Endodermal cell (in vitro differentiated cells): ENCODE measurements around the gene CHAC2. TPM values are rescaled to one million over a fixed set of nuclear protein-coding genes. Genes with fewer than 3 reads are reported as not detected.

Experiments
- DNase-seq: peaks from one replicate; pipeline ENCODE4 v3.0.0-alpha.2; 2017
- H3K27ac ChIP-seq: 2 replicates; pipeline ENCODE4 v1.5.1; 2013; ENCODE audit warnings: mild to moderate bottlenecking, low read depth, low read length, moderate library complexity
- H3K27me3 ChIP-seq: 2 replicates; pipeline ENCODE4 v1.6.1; 2013; ENCODE audit warnings: mild to moderate bottlenecking, low read length, moderate library complexity; ENCODE audit not compliant: insufficient read depth, control insufficient read depth, poor library complexity, severe bottlenecking
- H3K36me3 ChIP-seq: 2 replicates; pipeline ENCODE4 v1.7.0; 2013; ENCODE audit warnings: mild to moderate bottlenecking, low read length, moderate library complexity; ENCODE audit not compliant: control insufficient read depth, insufficient read depth
- H3K4me1 ChIP-seq: one replicate; pipeline ENCODE4 v1.7.0; 2013; ENCODE audit warnings: low read length; ENCODE audit not compliant: control insufficient read depth, insufficient read depth
- H3K4me3 ChIP-seq: 2 replicates; pipeline ENCODE4 v1.5.1; 2013; ENCODE audit warnings: mild to moderate bottlenecking, low read length, moderate library complexity
- H3K9ac ChIP-seq: 2 replicates; pipeline ENCODE4 v1.6.1; 2013; ENCODE audit warnings: mild to moderate bottlenecking, low read length, moderate library complexity; ENCODE audit not compliant: poor library complexity, severe bottlenecking; ENCODE audit errors: extremely low read depth
- H3K9me3 ChIP-seq: 2 replicates; pipeline ENCODE4 v1.6.1; 2013; ENCODE audit warnings: mild to moderate bottlenecking, low read length, moderate library complexity; ENCODE audit not compliant: control insufficient read depth
- H3K27ac Mint-ChIP-seq: 2 replicates; pipeline ENCODE4 v1.8.0; 2020; ENCODE audit warnings: mixed read lengths
- H3K27me3 Mint-ChIP-seq: 2 replicates; pipeline ENCODE4 v1.8.0; 2021; ENCODE audit warnings: mild to moderate bottlenecking, mixed read lengths; ENCODE audit not compliant: insufficient read depth
- H3K36me3 Mint-ChIP-seq: 2 replicates; pipeline ENCODE4 v1.8.0; 2020; ENCODE audit warnings: low read depth, mixed read lengths
- H3K4me1 Mint-ChIP-seq: 2 replicates; pipeline ENCODE4 v1.8.0; 2020; ENCODE audit warnings: mixed read lengths
- H3K4me3 Mint-ChIP-seq: 2 replicates; pipeline ENCODE4 v1.8.0; 2020; ENCODE audit warnings: mild to moderate bottlenecking, moderate library complexity, mixed read lengths
- H3K9me3 Mint-ChIP-seq: 2 replicates; pipeline ENCODE4 v1.8.0; 2020; ENCODE audit warnings: mild to moderate bottlenecking, mixed read lengths
- WGBS, 2 experiments: methylation state at CpG; one replicate each; pipeline versions ENCODE4 v1.1.5 to v1.1.7; 2013; ENCODE audit warnings: missing lambda C conversion rate in 2 of 2, mixed read lengths in 1 of 2; ENCODE audit not compliant: insufficient coverage in 1 of 2, insufficient read length in 1 of 2; 5-methylcytosine and 5-hydroxymethylcytosine counted together
- total RNA-seq, 2 donors: library from RNA; stranded (reverse); fragmentation: NEBNext Ultra II Directional in 1 of 2; extraction: Animal tissue kit (Norgen Biotek cat#: 25700) in 1 of 2; gene quantifications; 2 replicates in 1 of 2; 3 replicates in 1 of 2; pipeline ENCODE4 v1.2.1, GENCODE V29; 2021
- TF ChIP-seq, protein P1 (sequence below): fragments of 200-600 bp; sonication (generic); conservative IDR thresholded peaks from 2 replicates; pipeline ENCODE4 v1.5.0; 2021; ENCODE audit warnings: antibody characterized with exemption, mild to moderate bottlenecking

The CHAC2 gene
- total RNA-seq, 2 donors from 2014 or later: 3.6 to 4.8 TPM

DNA sequence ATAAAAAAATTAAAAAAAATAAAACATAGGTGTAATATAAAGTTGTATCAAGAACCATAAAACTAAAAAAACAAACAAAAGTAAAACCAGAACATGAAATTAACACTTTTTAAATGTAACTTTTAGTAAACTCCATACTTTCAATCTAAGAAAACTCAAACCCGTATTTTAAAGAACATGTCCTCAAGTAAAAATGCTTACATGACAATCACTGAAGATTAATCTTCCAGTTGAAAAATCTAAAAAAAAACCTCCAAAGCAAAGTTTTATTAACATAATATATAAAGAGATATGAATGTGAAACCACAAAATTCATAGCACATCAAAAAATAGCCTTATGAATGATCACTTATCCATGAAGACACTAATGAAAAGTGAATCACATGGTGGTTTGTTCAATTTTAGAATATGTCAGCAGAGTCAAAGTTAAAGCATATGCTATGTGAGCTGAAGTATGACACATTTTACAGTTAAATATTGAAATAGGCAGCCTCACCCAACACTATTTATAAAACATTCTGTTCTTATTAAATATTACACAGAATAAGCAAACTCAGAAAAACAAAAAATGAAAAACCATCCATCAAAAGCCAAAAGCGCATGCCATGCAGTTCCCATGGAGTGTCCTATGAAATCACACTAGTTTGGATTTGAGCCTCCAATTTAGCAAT lies 23.1 kb upstream of the CHAC2 start:
- H3K36me3 Mint-ChIP-seq: peaks cover 41% of the 10 kb centered on the region
- TF ChIP-seq, protein P1, sequence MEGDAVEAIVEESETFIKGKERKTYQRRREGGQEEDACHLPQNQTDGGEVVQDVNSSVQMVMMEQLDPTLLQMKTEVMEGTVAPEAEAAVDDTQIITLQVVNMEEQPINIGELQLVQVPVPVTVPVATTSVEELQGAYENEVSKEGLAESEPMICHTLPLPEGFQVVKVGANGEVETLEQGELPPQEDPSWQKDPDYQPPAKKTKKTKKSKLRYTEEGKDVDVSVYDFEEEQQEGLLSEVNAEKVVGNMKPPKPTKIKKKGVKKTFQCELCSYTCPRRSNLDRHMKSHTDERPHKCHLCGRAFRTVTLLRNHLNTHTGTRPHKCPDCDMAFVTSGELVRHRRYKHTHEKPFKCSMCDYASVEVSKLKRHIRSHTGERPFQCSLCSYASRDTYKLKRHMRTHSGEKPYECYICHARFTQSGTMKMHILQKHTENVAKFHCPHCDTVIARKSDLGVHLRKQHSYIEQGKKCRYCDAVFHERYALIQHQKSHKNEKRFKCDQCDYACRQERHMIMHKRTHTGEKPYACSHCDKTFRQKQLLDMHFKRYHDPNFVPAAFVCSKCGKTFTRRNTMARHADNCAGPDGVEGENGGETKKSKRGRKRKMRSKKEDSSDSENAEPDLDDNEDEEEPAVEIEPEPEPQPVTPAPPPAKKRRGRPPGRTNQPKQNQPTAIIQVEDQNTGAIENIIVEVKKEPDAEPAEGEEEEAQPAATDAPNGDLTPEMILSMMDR: no peak
- H3K27ac Mint-ChIP-seq: no peak overlapping the region
- no peaks in the 10 kb centered on the region for H3K27me3 Mint-ChIP-seq
- DNase-seq: no peak
- Histone ChIP-seq H3K27ac (no peak overlapping the region), H3K4me1 (no peaks in the 10 kb centered on the region), H3K9me3 (no peaks in the 10 kb centered on the region), H3K36me3 (peaks cover 25% of the 10 kb centered on the region), H3K27me3 (no peaks in the 10 kb centered on the region), H3K9ac (no peak overlapping the region), H3K4me3 (no peak overlapping the region)
- 96% methylated on average over 2 of the region's 2 CpGs; no CpG with 5 or more reads in 1 of the 2 experiments for WGBS, 2 experiments
- H3K4me1 Mint-ChIP-seq: peaks cover 8% of the 10 kb centered on the region
- H3K9me3 Mint-ChIP-seq: no peaks in the 10 kb centered on the region
- no peak overlapping the region for H3K4me3 Mint-ChIP-seq

GRCh38 chr2:53750041-53750768 lies 17.4 kb upstream of the CHAC2 start:
- Histone ChIP-seq H3K4me3 (no peak overlapping the region), H3K9ac (no peak overlapping the region), H3K27ac (no peak overlapping the region), H3K27me3 (no peaks in the 10 kb centered on the region), H3K9me3 (no peaks in the 10 kb centered on the region), H3K36me3 (peaks cover 26% of the 10 kb centered on the region), H3K4me1 (no peaks in the 10 kb centered on the region)
- H3K27ac Mint-ChIP-seq: no peak overlapping the region
- 93 to 100% methylated on average over 2 to 4 of the region's 4 CpGs for WGBS, 2 experiments
- TF ChIP-seq, protein P1: no peak
- H3K4me3 Mint-ChIP-seq: no peak overlapping the region
- no peaks in the 10 kb centered on the region for H3K4me1 Mint-ChIP-seq
- no peaks in the 10 kb centered on the region for H3K9me3 Mint-ChIP-seq
- H3K27me3 Mint-ChIP-seq: no peaks in the 10 kb centered on the region
- DNase-seq: no peak
- H3K36me3 Mint-ChIP-seq: peaks cover 40% of the 10 kb centered on the region

- no peak for DNase-seq
- no peak overlapping the region for H3K27ac Mint-ChIP-seq
- Histone ChIP-seq H3K27me3 (no peaks in the 10 kb centered on the region), H3K4me3 (no peak overlapping the region), H3K36me3 (peaks cover 23% of the 10 kb centered on the region), H3K4me1 (no peaks in the 10 kb centered on the region), H3K9me3 (no peaks in the 10 kb centered on the region), H3K27ac (no peak overlapping the region), H3K9ac (no peak overlapping the region)
- peaks cover 2% of the 10 kb centered on the region for H3K9me3 Mint-ChIP-seq
- H3K4me3 Mint-ChIP-seq: no peak overlapping the region
- H3K27me3 Mint-ChIP-seq: no peaks in the 10 kb centered on the region
- H3K4me1 Mint-ChIP-seq: no peaks in the 10 kb centered on the region
- TF ChIP-seq, protein P1: no peak
- peaks cover 35% of the 10 kb centered on the region for H3K36me3 Mint-ChIP-seq
- WGBS, 2 experiments: 89% methylated on average over 1 of the region's 1 CpG; no CpG with 5 or more reads in 1 of the 2 experiments
These were observed 15.9 kb upstream of the CHAC2 start for GRCh38 chr2:53751728-53752127.
